K562 (cell line): ENCODE data around the gene SLC2A8. TPM values are rescaled to one million over a fixed set of nuclear protein-coding genes. Genes with fewer than 3 reads are reported as not detected.

Experiments used
- polyA plus RNA-seq, 8 experiments: library from polyadenylated mRNA; depleted of rRNA in 4 of 8; stranded (reverse) in 5 of 8; unstranded in 3 of 8; fragments of >200 nt; fragmentation: Nextera tagmentation in 2 of 8; fragmentation: Illumina TruSeq in 1 of 8; extraction: Ambion mirVana in 2 of 8; extraction: Trizol in 1 of 8; gene quantifications; 2 replicates each; pipeline versions ENCODE4 v1.2.1 to v1.2.3, GENCODE V29; 2011 to 2014; ENCODE audit warnings: inconsistent platforms in 1 of 8, missing spikeins in 1 of 8
- small RNA-seq: library from RNA; depleted of rRNA; stranded (forward); fragments of <200 nt; gene quantifications from one replicate; pipeline ENCODE3, GENCODE V24; 2014
- total RNA-seq, 7 experiments: library from RNA; depleted of rRNA in 6 of 7; stranded (reverse); fragments of >200 nt in 6 of 7; fragmentation: Illumina TruSeq in 2 of 7; extraction: Trizol in 2 of 7; gene quantifications; 2 replicates each; pipeline versions ENCODE4 v1.2.1 to v1.2.3, GENCODE V29; 2011 to 2021; ENCODE audit warnings: low replicate concordance in 1 of 7

The SLC2A8 gene
- total and polyA plus RNA-seq, 9 of the 15 experiments (the other 6 are each of a cell fraction or from before 2014, with no cell fraction given) = 0.13 to 12.9 (median 5.2) TPM

Small RNA genes within 50 kb of the gene (small RNA-seq; reads per million reads assigned to genes)
- gene SNORA65 = 277 reads per million, percentile 99 among the genes with 10 or more reads in this experiment

Other genes with a start within 250 kb of the SLC2A8 start
- gene GARNL3, start 132.4 kb upstream of the SLC2A8 start, total RNA-seq (2014; rRNA removed) = 1.6 and 2.7 TPM in 2 replicates
- gene GARNL3, start 132.4 kb upstream of the SLC2A8 start, total RNA-seq (2014; rRNA removed; fragmentation: Illumina TruSeq; extraction: Trizol) = 1.3 and 2.6 TPM in 2 replicates
- gene GARNL3, start 132.4 kb upstream of the SLC2A8 start, total RNA-seq (2015; rRNA removed; fragmentation: Illumina TruSeq; extraction: Trizol) = 0.87 and 1.8 TPM in 2 replicates
- gene GARNL3, start 132.4 kb upstream of the SLC2A8 start, total RNA-seq (2021) = 1.2 and 2.5 TPM in 2 replicates
- 0.97 and 2.7 TPM in 2 replicates for gene GARNL3, start 132.4 kb upstream of the SLC2A8 start, polyA plus RNA-seq (2011; rRNA removed)
- 1.5 TPM in 2 replicates for gene GARNL3, start 132.4 kb upstream of the SLC2A8 start, polyA plus RNA-seq (2014; fragmentation: Illumina TruSeq; extraction: Trizol)
- gene GARNL3, start 132.4 kb upstream of the SLC2A8 start, polyA plus RNA-seq (2014; fragmentation: Nextera tagmentation; extraction: Ambion mirVana) = under 1 TPM; 0.35 to 0.46 TPM
- gene GARNL3, start 132.4 kb upstream of the SLC2A8 start, polyA plus RNA-seq (2014; rRNA removed) = 1.7 and 2.0 TPM in 2 replicates
- gene ZNF79, start 27.2 kb downstream of the SLC2A8 start, total RNA-seq (2014; rRNA removed) = 6.0 and 6.6 TPM in 2 replicates
- 5.3 and 5.6 TPM in 2 replicates for gene ZNF79, start 27.2 kb downstream of the SLC2A8 start, total RNA-seq (2014; rRNA removed; fragmentation: Illumina TruSeq; extraction: Trizol)
- gene ZNF79, start 27.2 kb downstream of the SLC2A8 start, total RNA-seq (2015; rRNA removed; fragmentation: Illumina TruSeq; extraction: Trizol) = 6.3 and 7.0 TPM in 2 replicates
- gene ZNF79, start 27.2 kb downstream of the SLC2A8 start, total RNA-seq (2021) = 6.3 and 6.4 TPM in 2 replicates
- 2.7 and 3.4 TPM in 2 replicates for gene ZNF79, start 27.2 kb downstream of the SLC2A8 start, polyA plus RNA-seq (2011; rRNA removed)
- 4.1 and 4.3 TPM in 2 replicates for gene ZNF79, start 27.2 kb downstream of the SLC2A8 start, polyA plus RNA-seq (2014; fragmentation: Illumina TruSeq; extraction: Trizol)
- gene ZNF79, start 27.2 kb downstream of the SLC2A8 start, polyA plus RNA-seq (2014; fragmentation: Nextera tagmentation; extraction: Ambion mirVana) = under 1 TPM; 0.62 to 0.70 TPM
- 3.7 and 5.1 TPM in 2 replicates for gene ZNF79, start 27.2 kb downstream of the SLC2A8 start, polyA plus RNA-seq (2014; rRNA removed)
- 1,796 and 1,973 TPM in 2 replicates for gene RPL12, start 54.2 kb downstream of the SLC2A8 start, total RNA-seq (2014; rRNA removed)
- 2,499 and 2,531 TPM in 2 replicates for gene RPL12, start 54.2 kb downstream of the SLC2A8 start, total RNA-seq (2014; rRNA removed; fragmentation: Illumina TruSeq; extraction: Trizol)
- 3,220 and 3,261 TPM in 2 replicates for gene RPL12, start 54.2 kb downstream of the SLC2A8 start, total RNA-seq (2015; rRNA removed; fragmentation: Illumina TruSeq; extraction: Trizol)
- 1,614 and 1,743 TPM in 2 replicates for gene RPL12, start 54.2 kb downstream of the SLC2A8 start, total RNA-seq (2021)
- 2,587 and 3,088 TPM in 2 replicates for gene RPL12, start 54.2 kb downstream of the SLC2A8 start, polyA plus RNA-seq (2011; rRNA removed)
- 4,080 and 4,558 TPM in 2 replicates for gene RPL12, start 54.2 kb downstream of the SLC2A8 start, polyA plus RNA-seq (2014; fragmentation: Illumina TruSeq; extraction: Trizol)
- gene RPL12, start 54.2 kb downstream of the SLC2A8 start, polyA plus RNA-seq (2014; fragmentation: Nextera tagmentation; extraction: Ambion mirVana) = 1,000 to 10,000 TPM; 2,219 to 2,376 TPM
- 2,953 and 3,005 TPM in 2 replicates for gene RPL12, start 54.2 kb downstream of the SLC2A8 start, polyA plus RNA-seq (2014; rRNA removed)
- gene LRSAM1, start 54.3 kb downstream of the SLC2A8 start, total RNA-seq (2014; rRNA removed) = 9.0 and 9.9 TPM in 2 replicates
- gene LRSAM1, start 54.3 kb downstream of the SLC2A8 start, total RNA-seq (2014; rRNA removed; fragmentation: Illumina TruSeq; extraction: Trizol) = 3.2 and 4.1 TPM in 2 replicates
- gene LRSAM1, start 54.3 kb downstream of the SLC2A8 start, total RNA-seq (2015; rRNA removed; fragmentation: Illumina TruSeq; extraction: Trizol) = 4.6 and 5.5 TPM in 2 replicates
- 16.2 and 16.9 TPM in 2 replicates for gene LRSAM1, start 54.3 kb downstream of the SLC2A8 start, total RNA-seq (2021)
- gene LRSAM1, start 54.3 kb downstream of the SLC2A8 start, polyA plus RNA-seq (2011; rRNA removed) = 4.7 and 6.1 TPM in 2 replicates
- 6.2 and 7.4 TPM in 2 replicates for gene LRSAM1, start 54.3 kb downstream of the SLC2A8 start, polyA plus RNA-seq (2014; fragmentation: Illumina TruSeq; extraction: Trizol)
- under 1 TPM; 0.07 to 0.32 TPM for gene LRSAM1, start 54.3 kb downstream of the SLC2A8 start, polyA plus RNA-seq (2014; fragmentation: Nextera tagmentation; extraction: Ambion mirVana)
- gene LRSAM1, start 54.3 kb downstream of the SLC2A8 start, polyA plus RNA-seq (2014; rRNA removed) = 8.5 and 11.3 TPM in 2 replicates
- gene STXBP1, start 215.1 kb downstream of the SLC2A8 start, total RNA-seq (2014; rRNA removed) = 9.7 and 14.7 TPM in 2 replicates
- gene STXBP1, start 215.1 kb downstream of the SLC2A8 start, total RNA-seq (2014; rRNA removed; fragmentation: Illumina TruSeq; extraction: Trizol) = 5.6 and 6.0 TPM in 2 replicates
- gene STXBP1, start 215.1 kb downstream of the SLC2A8 start, total RNA-seq (2015; rRNA removed; fragmentation: Illumina TruSeq; extraction: Trizol) = 4.4 and 4.6 TPM in 2 replicates
- 32.5 and 35.1 TPM in 2 replicates for gene STXBP1, start 215.1 kb downstream of the SLC2A8 start, total RNA-seq (2021)
- gene STXBP1, start 215.1 kb downstream of the SLC2A8 start, polyA plus RNA-seq (2011; rRNA removed) = 11.1 and 15.9 TPM in 2 replicates
- 20.2 and 23.8 TPM in 2 replicates for gene STXBP1, start 215.1 kb downstream of the SLC2A8 start, polyA plus RNA-seq (2014; fragmentation: Illumina TruSeq; extraction: Trizol)
- 1 to 10 TPM; 6.2 to 8.1 TPM for gene STXBP1, start 215.1 kb downstream of the SLC2A8 start, polyA plus RNA-seq (2014; fragmentation: Nextera tagmentation; extraction: Ambion mirVana)
- 10.9 and 12.7 TPM in 2 replicates for gene STXBP1, start 215.1 kb downstream of the SLC2A8 start, polyA plus RNA-seq (2014; rRNA removed)